NCI-H1417 treated with DMSO at 0.1 percent for 48 hours (cell line): ENCODE measurements around the gene ZFAND2A.
"Not testable (repeated sequence)": the region's sequence is repeated elsewhere in the genome, so short reads cannot be mapped to it uniquely, and the experiment has no call there.

Experiments used
- DNase-seq: peaks from one replicate; lab custom pipeline; 2025; lab: John Stamatoyannopoulos, UW

The ZFAND2A gene

GRCh38 chr7:1124164-1124563, 35.8 kb downstream of the ZFAND2A start:
- no peak for DNase-seq

GRCh38 chr7:1123715-1124114, 36.3 kb downstream of the ZFAND2A start:
- no peak for DNase-seq

- DNase-seq = no peak
These were observed 37.0 kb downstream of the ZFAND2A start for GRCh38 chr7:1122832-1123501.

- no peak for DNase-seq
These were observed 37.8 kb downstream of the ZFAND2A start for GRCh38 chr7:1121886-1122831.

GRCh38 chr7:1121476-1121875, 38.5 kb downstream of the ZFAND2A start:
- no peak for DNase-seq

GRCh38 chr7:1120791-1121190, 39.2 kb downstream of the ZFAND2A start:
- no peak for DNase-seq

GRCh38 chr7:1119201-1119600, 40.8 kb downstream of the ZFAND2A start:
- no peak for DNase-seq

- no peak for DNase-seq
These were observed 42.6 kb downstream of the ZFAND2A start for GRCh38 chr7:1117321-1117928.

GRCh38 chr7:1116383-1117008, 43.5 kb downstream of the ZFAND2A start:
- DNase-seq = not testable (repeated sequence)

GRCh38 chr7:1115171-1116045, 44.6 kb downstream of the ZFAND2A start:
- not testable (repeated sequence) for DNase-seq

- DNase-seq = no peak
These were observed 45.5 kb downstream of the ZFAND2A start for GRCh38 chr7:1114505-1114904.

- DNase-seq = no peak
These were observed 45.9 kb downstream of the ZFAND2A start for GRCh38 chr7:1114088-1114487.

- no peak for DNase-seq
These were observed 46.5 kb downstream of the ZFAND2A start for GRCh38 chr7:1113548-1113885.

- no peak for DNase-seq
These were observed 47.1 kb downstream of the ZFAND2A start for GRCh38 chr7:1112625-1113547.

GRCh38 chr7:1112109-1112508, 47.9 kb downstream of the ZFAND2A start:
- no peak for DNase-seq

- no peak for DNase-seq
These were observed 48.8 kb downstream of the ZFAND2A start for GRCh38 chr7:1111156-1111555.

GRCh38 chr7:1110358-1110757, 49.6 kb downstream of the ZFAND2A start:
- no peak for DNase-seq

GRCh38 chr7:1109581-1110310, 50.2 kb downstream of the ZFAND2A start:
- no peak for DNase-seq

- DNase-seq = no peak
These were observed 51.6 kb downstream of the ZFAND2A start for GRCh38 chr7:1108264-1108920.
